Raji (cell line): ENCODE results near the gene RBL2.

ENCODE experiments used
- POLR2A ChIP-seq: IDR thresholded peaks from 2 replicates; pipeline ENCODE4 v1.6.1; 2011; ENCODE audit warnings: low read depth, low read length, control low read depth; ENCODE audit not compliant: insufficient read depth

The RBL2 gene

DNA sequence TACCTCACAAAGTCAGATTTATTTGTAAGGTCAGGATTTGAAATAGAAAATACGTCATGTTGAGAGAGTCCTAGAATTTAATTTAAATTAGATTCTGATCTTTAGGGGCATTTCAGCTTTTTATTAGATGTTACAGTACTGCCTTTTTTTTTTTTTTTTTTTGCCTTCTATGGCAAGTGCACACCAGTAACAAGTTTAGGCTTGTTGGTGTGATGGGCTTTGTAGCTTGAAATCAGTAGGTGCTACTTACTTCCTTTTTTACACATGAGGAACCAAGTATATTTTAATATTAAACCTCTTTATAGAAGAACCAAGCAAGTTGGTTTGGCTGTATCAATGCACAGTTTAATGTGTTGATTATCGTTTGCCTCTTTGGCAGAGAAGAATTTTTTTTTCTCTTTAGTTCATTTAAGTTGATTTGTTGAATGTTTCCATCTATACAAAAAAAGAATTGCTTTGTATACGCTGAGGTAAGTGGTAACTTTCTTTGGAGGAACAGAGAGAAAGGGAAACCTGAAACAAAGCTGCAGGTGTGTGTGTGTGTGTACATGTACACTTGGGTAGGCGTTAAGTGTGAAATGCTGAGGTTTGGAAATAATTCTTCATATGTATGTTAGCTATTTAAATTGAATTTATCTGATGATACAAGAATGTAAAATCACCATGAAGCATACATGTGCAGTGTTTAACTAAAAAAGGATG, 15.7 kb downstream of the RBL2 start:
- no peak for TF ChIP-seq POLR2A

DNA sequence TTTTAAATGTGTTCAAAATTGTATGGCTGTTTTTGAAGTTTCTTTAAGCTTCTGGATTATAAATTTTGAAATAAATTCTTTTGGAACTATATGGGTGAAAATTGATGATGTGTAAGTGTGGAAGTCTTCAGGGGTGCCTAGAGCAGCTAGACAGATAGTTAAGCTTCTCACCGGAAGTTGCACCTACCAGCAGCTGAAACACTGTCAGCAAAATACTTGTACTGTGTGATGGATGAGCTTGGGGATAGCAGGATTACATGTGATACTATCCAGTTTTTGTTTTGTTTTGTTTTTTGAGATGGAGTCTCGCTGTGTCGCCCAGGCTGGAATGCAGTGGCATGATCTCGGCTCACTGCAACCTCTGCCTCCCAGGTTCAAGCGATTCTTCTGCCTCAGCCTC, 19.7 kb downstream of the RBL2 start:
- no peak for TF ChIP-seq POLR2A

DNA sequence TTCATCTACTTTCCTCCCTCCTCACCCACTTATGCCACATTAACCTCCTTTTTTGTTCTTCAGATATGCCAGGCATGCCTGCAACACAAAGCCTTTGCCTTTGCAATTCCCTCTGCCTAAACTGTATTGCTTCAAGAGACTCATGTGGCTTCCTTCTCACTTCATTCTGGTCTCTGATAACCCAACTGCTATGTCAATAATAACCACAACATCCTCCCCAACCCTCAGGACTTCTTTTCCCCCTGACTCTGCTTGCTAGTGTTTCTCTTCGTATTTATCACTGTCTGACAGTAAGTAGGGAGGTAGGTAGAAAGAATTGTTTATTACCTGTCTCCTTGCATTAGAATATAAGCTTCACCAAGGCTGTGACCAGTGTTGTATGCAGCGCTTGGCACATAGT, 22.4 kb downstream of the RBL2 start:
- TF ChIP-seq POLR2A = no peak

DNA sequence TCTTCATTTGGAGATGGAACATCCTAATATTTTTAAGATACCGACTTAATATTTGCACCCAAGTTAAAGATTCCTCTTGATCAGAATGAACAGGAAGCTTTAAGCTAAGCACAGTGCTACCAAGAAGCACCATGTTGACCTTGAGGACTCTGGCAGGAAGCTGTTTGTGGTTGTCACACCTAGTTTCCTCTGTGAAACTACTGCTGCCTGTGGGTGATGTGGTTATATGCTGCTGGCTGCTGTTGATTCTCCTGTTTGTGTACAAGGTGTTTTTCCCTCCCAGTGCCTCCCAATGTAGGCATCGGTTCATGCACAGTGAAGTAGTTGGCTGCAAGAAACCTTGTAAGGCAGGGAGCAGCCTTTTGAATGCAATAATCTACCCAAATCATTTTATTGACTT, 23.4 kb downstream of the RBL2 start:
- 0 out of 2 replicates have a peak, but pooled peaks have one; percentile 22 for TF ChIP-seq POLR2A

DNA sequence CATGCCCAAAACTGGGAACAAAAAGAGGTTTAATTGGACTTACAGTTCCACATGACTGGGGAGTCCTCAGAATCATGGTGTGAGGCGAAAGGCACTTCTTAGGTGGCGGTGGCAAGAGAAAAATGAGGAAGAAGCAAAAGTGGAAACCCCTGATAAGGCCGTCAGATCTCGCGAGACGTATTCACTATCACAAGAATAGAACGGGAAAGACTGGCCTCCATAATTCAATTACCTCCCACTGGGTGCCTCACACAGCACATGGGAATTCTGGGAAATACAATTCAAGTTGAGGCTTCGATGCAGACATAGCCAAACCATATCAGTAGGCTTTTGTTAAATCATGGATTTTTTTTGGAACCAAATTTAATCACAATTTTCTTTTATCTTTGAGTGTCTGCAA, 24.4 kb downstream of the RBL2 start:
- no peak for TF ChIP-seq POLR2A

DNA sequence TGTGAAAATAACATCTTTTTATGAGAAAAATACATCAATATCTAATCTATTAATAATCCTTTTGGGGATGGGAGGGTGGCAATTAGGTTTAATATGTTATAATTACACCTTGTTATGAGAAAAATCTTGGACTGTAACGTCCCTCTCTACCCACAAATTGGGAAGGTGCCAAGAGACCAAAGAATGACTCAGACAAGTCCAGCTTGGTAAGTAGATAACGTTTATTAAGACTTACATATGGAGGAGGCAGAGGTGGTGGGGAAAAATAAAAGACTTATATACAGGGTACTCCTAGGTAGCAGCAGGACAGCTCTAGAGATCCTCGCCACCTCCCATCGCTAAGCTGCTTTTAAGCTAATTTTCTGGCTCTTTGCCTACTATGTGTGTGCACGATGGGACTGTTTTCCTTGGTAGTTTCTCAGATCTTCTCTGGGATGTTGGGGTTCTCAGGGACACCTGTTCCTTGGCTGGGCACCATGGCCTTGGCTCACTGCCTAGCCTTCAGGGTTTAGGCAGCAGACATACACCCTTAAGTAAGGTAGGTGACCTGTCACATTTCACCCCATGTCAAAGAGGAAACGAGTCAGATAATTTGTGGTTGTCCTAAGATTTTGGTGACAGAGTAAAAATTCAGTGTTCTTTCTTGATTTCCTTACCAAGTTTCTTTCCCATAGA, 31.5 kb downstream of the RBL2 start:
- TF ChIP-seq POLR2A = no peak

DNA sequence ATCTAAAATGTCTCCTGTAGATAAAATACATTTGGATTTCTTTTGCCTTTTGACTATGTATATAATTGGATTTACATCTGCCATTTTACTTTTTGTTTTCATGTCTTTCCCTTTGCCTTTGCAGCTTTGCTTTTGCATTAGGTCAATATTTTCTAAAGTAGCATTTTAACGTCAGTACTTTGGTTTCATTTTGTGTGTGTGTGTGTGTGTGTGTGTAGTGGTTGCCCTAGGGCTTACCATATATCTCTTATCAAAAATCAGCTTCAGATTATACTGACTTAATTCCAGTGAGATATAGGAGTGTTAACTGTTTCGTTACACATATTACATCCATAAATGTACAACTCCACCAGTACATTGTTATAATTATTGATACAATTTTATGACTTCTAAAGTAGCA, 42.6 kb downstream of the RBL2 start:
- no peak for TF ChIP-seq POLR2A

DNA sequence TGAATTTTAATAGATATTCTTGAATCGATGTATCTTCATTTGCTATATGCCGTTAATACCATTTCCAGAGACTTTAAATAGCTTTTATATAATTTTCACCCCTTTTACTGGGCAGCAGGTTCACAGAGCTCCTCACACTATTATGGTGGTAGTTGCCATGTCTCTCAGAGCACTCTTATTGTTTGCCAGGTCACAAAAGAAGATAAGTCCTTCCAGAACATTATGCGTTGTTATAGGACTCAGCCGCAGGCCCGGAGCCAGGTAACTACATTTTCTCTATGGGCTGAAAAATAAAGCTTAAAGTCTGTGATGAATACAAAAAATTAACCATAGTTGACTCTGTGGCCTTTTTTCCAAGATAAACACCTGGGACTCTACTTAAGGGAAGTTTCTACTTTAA, 44.7 kb downstream of the RBL2 start:
- TF ChIP-seq POLR2A = no peak

DNA sequence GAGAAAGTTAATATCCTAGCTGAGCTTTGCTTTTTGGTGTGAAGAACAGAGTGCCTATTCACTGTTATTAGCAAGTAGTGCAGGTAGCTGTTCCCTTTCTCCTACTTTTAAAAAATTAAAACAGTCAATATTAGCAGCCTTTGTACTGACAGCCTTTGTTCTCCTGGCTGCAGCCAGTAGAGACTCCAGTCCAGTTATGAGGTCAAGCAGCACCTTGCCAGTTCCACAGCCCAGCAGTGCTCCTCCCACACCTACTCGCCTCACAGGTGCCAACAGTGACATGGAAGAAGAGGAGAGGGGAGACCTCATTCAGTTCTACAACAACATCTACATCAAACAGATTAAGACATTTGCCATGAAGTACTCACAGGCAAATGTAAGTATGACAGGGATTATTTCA, 46.1 kb downstream of the RBL2 start:
- no peak for TF ChIP-seq POLR2A

DNA sequence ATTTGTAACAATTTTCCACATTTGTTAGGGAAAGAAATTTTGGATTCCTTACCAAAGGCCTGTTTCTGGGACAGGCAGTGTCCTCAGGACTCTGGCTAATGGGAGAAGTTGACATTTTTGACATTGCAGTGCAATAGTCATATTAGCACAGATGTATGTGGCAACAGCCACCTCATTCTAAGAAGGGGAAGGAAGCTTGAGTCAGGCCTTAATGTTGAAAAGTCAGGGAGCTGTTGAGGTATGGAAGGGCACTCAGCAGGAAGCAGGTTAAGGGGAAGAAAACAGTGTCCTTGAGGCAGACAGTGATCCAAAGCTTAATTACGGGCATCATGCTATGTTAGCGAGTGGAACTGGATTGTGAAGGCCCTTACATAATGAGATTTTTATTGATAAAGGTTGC, 47.9 kb downstream of the RBL2 start:
- no peak for TF ChIP-seq POLR2A

DNA sequence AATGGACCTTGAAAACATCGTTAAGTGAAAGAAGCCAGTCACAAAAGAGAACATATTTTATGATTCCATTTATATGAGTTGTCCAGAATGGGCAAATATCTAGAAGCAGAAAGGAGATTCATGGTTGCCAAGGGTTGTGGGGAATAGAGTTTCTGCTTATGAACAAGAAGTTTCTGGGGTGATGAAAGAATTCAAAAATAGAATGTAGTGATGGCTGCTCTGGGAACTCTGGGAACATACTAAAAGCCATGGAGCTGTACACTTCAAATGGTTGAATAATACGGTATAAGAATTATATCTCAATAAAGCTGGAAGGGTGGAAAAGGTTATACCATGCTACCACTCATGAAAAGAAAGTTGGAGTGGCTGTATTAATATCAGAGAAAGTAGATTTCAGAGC, 50.3 kb downstream of the RBL2 start:
- TF ChIP-seq POLR2A = no peak

DNA sequence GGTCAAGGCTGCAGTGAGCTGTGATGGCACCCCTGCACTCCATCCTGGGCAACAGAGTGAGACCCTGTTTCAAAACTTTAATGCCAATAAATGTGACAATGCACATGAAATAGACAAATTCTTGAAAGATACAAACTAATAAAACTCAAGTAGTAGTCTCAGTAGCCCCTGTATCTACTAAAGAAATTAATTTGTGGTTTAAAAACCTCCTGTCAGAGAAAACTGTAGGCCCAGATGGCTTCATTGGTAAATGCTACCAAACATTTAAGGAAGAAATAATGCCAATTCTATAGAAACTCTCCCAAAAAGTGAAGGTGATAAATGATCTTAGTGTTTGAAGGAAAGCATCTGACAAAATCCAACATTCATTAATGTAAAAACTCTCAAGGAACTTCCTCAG, 52.0 kb downstream of the RBL2 start:
- TF ChIP-seq POLR2A = no peak

DNA sequence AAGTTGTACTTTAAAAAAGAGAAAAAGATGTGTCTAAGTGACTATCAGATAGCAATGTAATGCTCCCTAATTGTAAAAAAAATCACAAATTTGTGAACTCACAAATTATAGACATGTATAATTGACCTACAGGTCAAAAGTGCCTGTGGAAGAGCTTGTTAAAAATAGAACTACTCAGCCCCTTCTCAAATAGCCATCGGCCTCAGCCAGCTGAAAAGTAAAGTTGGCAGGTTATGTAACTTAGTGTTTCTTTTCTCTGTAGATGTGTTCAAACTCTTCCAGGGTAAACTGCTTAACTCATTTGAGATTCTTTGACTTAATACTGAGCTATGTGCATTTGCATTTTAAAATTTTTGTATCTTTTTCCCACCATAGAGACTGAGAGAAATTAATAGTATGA, 55.5 kb downstream of the RBL2 start:
- no peak for TF ChIP-seq POLR2A

DNA sequence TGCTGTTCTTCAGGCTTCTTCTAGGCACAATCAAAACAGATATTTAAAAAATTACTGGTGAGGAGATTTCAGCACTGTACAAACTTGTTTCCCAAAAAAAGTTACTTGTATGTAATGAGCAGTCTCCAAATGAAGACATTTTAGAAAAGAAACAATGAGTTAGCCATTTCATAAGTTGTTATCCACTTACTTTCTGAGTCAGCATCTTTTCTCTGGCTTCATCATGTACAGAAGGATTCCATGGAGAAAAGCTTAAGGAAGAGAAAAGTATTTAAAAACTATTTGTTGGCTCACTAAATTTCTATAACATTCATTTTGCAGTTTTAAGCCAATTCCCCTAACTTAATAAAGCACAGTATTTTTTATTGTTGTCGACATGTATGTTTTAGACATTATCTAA, 58.2 kb downstream of the RBL2 start:
- no peak for TF ChIP-seq POLR2A

DNA sequence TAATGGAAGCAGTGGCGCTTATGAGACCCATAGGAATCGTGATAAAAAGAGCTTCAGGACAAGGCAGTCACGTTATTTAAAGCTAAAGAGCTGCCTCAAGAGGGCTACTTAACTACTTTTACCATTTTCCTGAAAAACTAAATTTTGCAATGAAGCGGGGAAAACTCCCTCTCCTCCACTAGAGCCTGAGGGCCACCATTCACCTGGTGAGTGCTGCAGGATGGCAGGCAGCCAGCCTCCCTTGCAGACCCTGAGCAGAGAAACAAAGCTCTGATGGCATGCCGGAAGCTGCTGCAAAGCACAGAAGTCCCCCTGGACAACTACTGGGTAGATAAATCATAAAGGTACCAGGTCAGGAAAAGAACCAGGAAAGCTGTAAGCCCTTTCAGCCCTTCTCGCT, 60.4 kb downstream of the RBL2 start:
- TF ChIP-seq POLR2A = no peak

DNA sequence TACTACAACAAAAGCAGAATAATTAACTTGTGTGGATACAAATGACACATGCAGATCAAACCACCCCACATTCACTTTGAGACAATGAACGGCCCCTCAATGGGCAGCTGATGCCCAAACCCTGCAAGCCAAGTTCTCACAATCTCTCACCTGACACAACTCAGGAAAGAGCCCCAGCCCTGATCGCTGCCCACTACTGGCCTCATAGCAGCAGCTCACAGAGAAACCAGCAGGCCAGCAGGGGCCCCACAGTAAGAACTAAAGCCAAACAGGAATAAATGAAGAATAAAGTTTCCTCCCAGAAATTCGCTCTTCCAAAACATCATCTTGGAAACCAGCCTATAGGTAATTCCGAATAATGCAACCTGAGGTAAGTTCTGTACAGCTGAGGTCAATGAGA, 61.1 kb downstream of the RBL2 start:
- TF ChIP-seq POLR2A = no peak

DNA sequence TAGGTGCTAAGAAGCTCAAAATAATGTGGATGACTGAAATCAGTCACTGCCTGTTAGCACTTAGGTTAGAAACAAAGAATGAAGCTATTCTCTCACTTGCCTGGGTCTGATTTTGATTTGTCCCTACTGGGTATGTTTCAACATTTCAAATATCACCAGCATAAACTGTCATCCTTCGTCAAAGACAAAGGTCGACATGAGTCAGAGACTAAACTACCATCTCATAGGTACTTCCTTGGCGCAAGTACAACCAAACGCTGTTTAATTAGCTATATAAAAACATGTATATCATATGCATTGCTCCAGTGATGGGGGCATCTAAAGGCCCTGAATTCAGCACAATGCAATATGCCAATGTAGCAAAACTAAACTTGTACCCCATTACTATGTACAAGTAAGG, 64.7 kb downstream of the RBL2 start:
- no peak for TF ChIP-seq POLR2A
